Right atrium auricular region (tissue), 2 donors: ENCODE data around the gene COX17. TPM values are rescaled to one million over a fixed set of nuclear protein-coding genes. Genes with fewer than 3 reads are reported as not detected.

Experiments used
- DNase-seq: peaks from one replicate; pipeline ENCODE4 v3.0.0-alpha.2; 2019; ENCODE audit warnings: low spot score
- H3K27ac ChIP-seq, 2 donors: fragments of 200-600 bp; sonication (generic); 1 replicate in 1 of 2; 2 replicates in 1 of 2; pipeline ENCODE4 v1.5.1; 2016 to 2019
- H3K27me3 ChIP-seq, 2 donors: fragments of 200-600 bp; sonication (generic); one replicate each; pipeline versions ENCODE4 v1.5.1 to v1.6.0; 2017 to 2019
- H3K36me3 ChIP-seq: fragments of 200-600 bp; sonication (generic); one replicate; pipeline ENCODE4 v1.5.1; 2016
- H3K4me1 ChIP-seq, 2 donors: fragments of 200-600 bp; sonication (generic); one replicate each; pipeline versions ENCODE4 v1.5.1 to v1.6.0; 2017 to 2019
- H3K4me3 ChIP-seq, 2 donors: fragments of 200-600 bp; sonication (generic); 1 replicate in 1 of 2; 2 replicates in 1 of 2; pipeline ENCODE4 v1.5.1; 2017 to 2019; ENCODE audit warnings: mild to moderate bottlenecking in 1 of 2, moderate library complexity in 1 of 2
- H3K9me3 ChIP-seq, 2 donors: fragments of 200-600 bp; sonication (generic); one replicate each; pipeline ENCODE4 v1.5.1; 2019
- CTCF ChIP-seq, 2 donors: fragments of 200-600 bp; sonication (generic); IDR thresholded peaks; one replicate each; pipeline ENCODE4 v1.5.1; 2019; ENCODE audit warnings: antibody characterized with exemption in 2 of 2
- total RNA-seq, 2 donors: library from RNA; depleted of rRNA; stranded (reverse); fragments of >200 nt; gene quantifications; one replicate each; pipeline ENCODE4 v1.1.0, GENCODE V29; 2016

Gene COX17
- total RNA-seq, 2 donors from 2014 or later, result 75.8 to 93.9 TPM

GRCh38 chr3:119715105-119715504 lies 37.9 kb upstream of the COX17 start:
- H3K27ac ChIP-seq, result no peak overlapping the region
- DNase-seq, result no peak
- H3K9me3 ChIP-seq, result no peaks in the 10 kb centered on the region
- H3K4me3 ChIP-seq, result no peak overlapping the region
- TF ChIP-seq CTCF (IDR thresholded peaks at IDR 0.05), result no peak
- H3K4me1 ChIP-seq, result no peaks in the 10 kb centered on the region
- no peaks in the 10 kb centered on the region for H3K27me3 ChIP-seq
- H3K36me3 ChIP-seq, result no peaks in the 10 kb centered on the region

GRCh38 chr3:119703820-119704531 lies 26.8 kb upstream of the COX17 start:
- DNase-seq, result no peak
- H3K27ac ChIP-seq, result no peak overlapping the region
- H3K36me3 ChIP-seq, result no peaks in the 10 kb centered on the region
- H3K27me3 ChIP-seq, result no peaks in the 10 kb centered on the region
- H3K4me1 ChIP-seq, result peaks cover 0 to 6% of the 10 kb centered on the region in 2 donors
- no peak overlapping the region for H3K4me3 ChIP-seq
- no peaks in the 10 kb centered on the region for H3K9me3 ChIP-seq
- TF ChIP-seq CTCF (IDR thresholded peaks at IDR 0.05), result no peak

GRCh38 chr3:119702530-119703527 lies 25.6 kb upstream of the COX17 start, which contains the start of gene CFAP91:
Gene CFAP91 (plus strand): TSS chr3:119703022. CDS start chr3:119703099, 77 bp downstream.
- Histone ChIP-seq H3K27me3 (no peaks in the 10 kb centered on the region), H3K36me3 (no peaks in the 10 kb centered on the region), H3K27ac (peak within 1 kb of the TSS; percentile 7 to 66), H3K4me1 (peaks cover 0 to 6% of the 10 kb centered on the region in 2 donors), H3K4me3 (peak within 1 kb of the TSS; percentile 47 to 57), H3K9me3 (no peaks in the 10 kb centered on the region)
- TF ChIP-seq CTCF (IDR thresholded peaks at IDR 0.05), result no peak
- DNase-seq, result peak; percentile 96

GRCh38 chr3:119700920-119701734 lies 23.9 kb upstream of the COX17 start:
- H3K27me3 ChIP-seq, result no peaks in the 10 kb centered on the region
- no peak for TF ChIP-seq CTCF (IDR thresholded peaks at IDR 0.05)

GRCh38 chr3:119700269-119700919 lies 23.2 kb upstream of the COX17 start:
- TF ChIP-seq CTCF (IDR thresholded peaks at IDR 0.05), result no peak
- Histone ChIP-seq H3K4me3 (no peak overlapping the region), H3K27me3 (no peaks in the 10 kb centered on the region), H3K36me3 (no peaks in the 10 kb centered on the region), H3K9me3 (no peaks in the 10 kb centered on the region), H3K4me1 (peaks cover 0 to 6% of the 10 kb centered on the region in 2 donors), H3K27ac (no peak overlapping the region)
- DNase-seq, result no peak

More at GRCh38 chr3:119700920-119701734, 23.9 kb upstream of the COX17 start:
- no peak for DNase-seq
- Histone ChIP-seq H3K4me1 (peaks cover 0 to 6% of the 10 kb centered on the region in 2 donors), H3K27ac (no peak overlapping the region), H3K4me3 (no peak overlapping the region), H3K36me3 (no peaks in the 10 kb centered on the region), H3K9me3 (no peaks in the 10 kb centered on the region)
